Heart left ventricle (tissue), 16 donors: ENCODE measurements around the gene ABTB2. TPM values are rescaled to one million over a fixed set of nuclear protein-coding genes. Genes with fewer than 3 reads are reported as not detected.

Source experiments
- ATAC-seq, 4 donors: fragments of 200-7000 bp; cut with Tn5 transposase; one replicate each; pipeline ENCODE4 v1.9.1; 2020 to 2022; ENCODE audit warnings: moderate library complexity in 4 of 4, mild to moderate bottlenecking in 3 of 4, moderate number of reproducible peaks in 1 of 4
- DNase-seq, 5 donors: peaks; one replicate each; pipeline ENCODE4 v3.0.0-alpha.2; 2020
- H3K27ac ChIP-seq, 12 donors: fragments of 200-600 bp; sonication (generic) in 4 of 12; one replicate each; pipeline versions ENCODE4 v1.5.0 to v1.8.0; 2016 to 2022; ENCODE audit warnings: mild to moderate bottlenecking in 2 of 12
- H3K27me3 ChIP-seq, 9 donors: fragments of 200-600 bp; sonication (generic) in 2 of 9; one replicate each; pipeline versions ENCODE4 v1.5.1 to v1.8.0; 2016 to 2022; ENCODE audit warnings: mild to moderate bottlenecking in 3 of 9
- H3K36me3 ChIP-seq, 9 donors: fragments of 200-600 bp; sonication (generic) in 2 of 9; one replicate each; pipeline versions ENCODE4 v1.5.0 to v1.8.0; 2018 to 2022; ENCODE audit warnings: mild to moderate bottlenecking in 2 of 9
- H3K4me1 ChIP-seq, 12 donors: fragments of 200-600 bp; sonication (generic) in 4 of 12; one replicate each; pipeline versions ENCODE4 v1.5.0 to v1.8.0; 2016 to 2022; ENCODE audit warnings: mild to moderate bottlenecking in 3 of 12
- H3K4me3 ChIP-seq, 12 donors: fragments of 200-600 bp; sonication (generic) in 4 of 12; one replicate each; pipeline versions ENCODE4 v1.5.0 to v1.8.0; 2017 to 2022; ENCODE audit warnings: mild to moderate bottlenecking in 9 of 12, moderate library complexity in 4 of 12
- H3K9me3 ChIP-seq, 12 donors: fragments of 200-600 bp; sonication (generic) in 4 of 12; one replicate each; pipeline versions ENCODE4 v1.5.0 to v1.8.0; 2016 to 2022; ENCODE audit warnings: mild to moderate bottlenecking in 1 of 12
- POLR2A ChIP-seq, 2 donors: fragments of 450-650 bp; IDR thresholded peaks; one replicate each; pipeline ENCODE4 v1.6.1; 2017; ENCODE audit warnings: antibody characterized with exemption in 2 of 2, mild to moderate bottlenecking in 2 of 2, moderate library complexity in 2 of 2
- WGBS, 4 donors: extraction: QIAGEN DNeasy Blood & Tissue Kit in 2 of 4; methylation state at CpG; one replicate each; pipeline versions ENCODE4 v1.1.5 to v1.1.7; 2013 to 2018; 5-methylcytosine and 5-hydroxymethylcytosine counted together
- intact Hi-C, 10 donors: fragments of 100-400 bp; cut with DNase I; formaldehyde crosslinking; loops; one replicate each; pipeline versions ENCODE4 v1.11.1 to v1.14.2; 2022
- polyA plus RNA-seq, 2 donors: library from polyadenylated mRNA; stranded (reverse); fragments of 200-250 nt; gene quantifications; one replicate each; pipeline ENCODE4 v1.2.3, GENCODE V29; 2013
- total RNA-seq, 9 donors: library from RNA; depleted of rRNA in 2 of 9; stranded (reverse); fragments of >200 nt in 2 of 9; fragmentation: NEBNext Ultra II Directional in 3 of 9; extraction: Animal tissue kit (Norgen Biotek cat#: 25700) in 3 of 9; gene quantifications; one replicate each; pipeline versions ENCODE4 v1.1.0 to v1.2.4, GENCODE V29; 2016 to 2023
- TF ChIP-seq, protein P1 (sequence below), 12 donors: fragments of 200-600 bp; sonication (generic) in 4 of 12; IDR thresholded peaks; one replicate each; pipeline versions ENCODE4 v1.5.0 to v1.8.0; 2018 to 2022; ENCODE audit warnings: antibody characterized with exemption in 12 of 12, mild to moderate bottlenecking in 5 of 12
- donor health status: ischemic (EF 13 %, LVEDD 7.1; RV severe dilation, severe dysfunction).
- donor health status: healthy with polysubstance abuse.
- donor health status: DM: no; HTN: yes; CAD: no.
- donor health status: DM: no; HTN: no; CAD: no.
- donor health status: ischemic (EF 25% LVEDD 6.9; RV normal size, moderate dysfunction).
- donor health status: ischemic (EF 25% LVEDD 5.7; RV mildly dilated, moderate dysfunction).
- donor health status: healthy.
- donor health status: DM: yes; HTN: yes; CAD: no.
- donor health status: ischemic (EF 35%, LVEDD 5.7; RV mildly dilated, moderate dysfunction).
- donor health status: nonischemic (EF 11% LVEDD 7.7; RV severe dilation, severe dysfunction).
- donor health status: DM: yes; HTN: yes; CAD: no.
- donor health status: PGD.
- donor health status: ischemic (EF 29% LVEDD 5.4; RV normal size, mild dysfunction).
- donor health status: nonischemic (EF 23%, LVEDD 6.1; RV moderate dilation, normal function).

ABTB2 gene
- total and polyA plus RNA-seq, 11 donors = 3.3 to 27.1 (median 12.5) TPM

DNA sequence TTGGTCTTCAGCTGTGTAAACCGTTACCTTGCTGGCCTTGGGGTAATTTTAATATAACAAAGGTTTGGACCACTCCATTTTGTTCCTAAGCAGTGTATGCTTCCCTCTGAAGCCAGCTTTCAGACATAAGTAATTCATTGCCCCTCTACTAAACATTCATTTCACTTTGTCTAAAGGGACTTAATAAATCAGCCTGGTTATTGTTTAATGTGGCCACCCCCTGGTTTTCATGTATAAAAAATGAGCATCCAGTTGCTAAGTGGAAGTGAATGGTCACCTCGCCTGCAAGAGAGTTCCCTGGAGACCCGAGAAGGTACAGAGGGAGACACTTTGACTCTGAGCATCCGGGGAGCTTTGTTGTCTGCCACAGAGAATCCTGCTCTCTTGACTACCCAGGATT, 3.9 kb downstream of the ABTB2 start:
- no peak overlapping the region for H3K27ac ChIP-seq
- WGBS, 4 donors = 88 to 93% (median 91%) methylated on average over 4 of the region's 4 CpGs
- no peaks in the 10 kb centered on the region for H3K36me3 ChIP-seq
- ATAC-seq (no peak), DNase-seq (no peak)
- no peak overlapping the region for H3K4me3 ChIP-seq
- peaks cover 0 to 22% (median 6%) of the 10 kb centered on the region in 9 donors for H3K27me3 ChIP-seq
- no peaks in the 10 kb centered on the region for H3K9me3 ChIP-seq
- intact Hi-C loops = loop anchor here in 6 of 10 donors (10.0 kb wide), 4 partner anchors 89 to 499 kb away; no protein-coding TSS in a partner anchor
- peaks cover 2 to 55% (median 34%) of the 10 kb centered on the region in 12 donors for H3K4me1 ChIP-seq
- TF ChIP-seq, protein P1, sequence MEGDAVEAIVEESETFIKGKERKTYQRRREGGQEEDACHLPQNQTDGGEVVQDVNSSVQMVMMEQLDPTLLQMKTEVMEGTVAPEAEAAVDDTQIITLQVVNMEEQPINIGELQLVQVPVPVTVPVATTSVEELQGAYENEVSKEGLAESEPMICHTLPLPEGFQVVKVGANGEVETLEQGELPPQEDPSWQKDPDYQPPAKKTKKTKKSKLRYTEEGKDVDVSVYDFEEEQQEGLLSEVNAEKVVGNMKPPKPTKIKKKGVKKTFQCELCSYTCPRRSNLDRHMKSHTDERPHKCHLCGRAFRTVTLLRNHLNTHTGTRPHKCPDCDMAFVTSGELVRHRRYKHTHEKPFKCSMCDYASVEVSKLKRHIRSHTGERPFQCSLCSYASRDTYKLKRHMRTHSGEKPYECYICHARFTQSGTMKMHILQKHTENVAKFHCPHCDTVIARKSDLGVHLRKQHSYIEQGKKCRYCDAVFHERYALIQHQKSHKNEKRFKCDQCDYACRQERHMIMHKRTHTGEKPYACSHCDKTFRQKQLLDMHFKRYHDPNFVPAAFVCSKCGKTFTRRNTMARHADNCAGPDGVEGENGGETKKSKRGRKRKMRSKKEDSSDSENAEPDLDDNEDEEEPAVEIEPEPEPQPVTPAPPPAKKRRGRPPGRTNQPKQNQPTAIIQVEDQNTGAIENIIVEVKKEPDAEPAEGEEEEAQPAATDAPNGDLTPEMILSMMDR (IDR thresholded peaks at IDR 0.05) = no peak
- no peak for TF ChIP-seq POLR2A (IDR thresholded peaks at IDR 0.05)

DNA sequence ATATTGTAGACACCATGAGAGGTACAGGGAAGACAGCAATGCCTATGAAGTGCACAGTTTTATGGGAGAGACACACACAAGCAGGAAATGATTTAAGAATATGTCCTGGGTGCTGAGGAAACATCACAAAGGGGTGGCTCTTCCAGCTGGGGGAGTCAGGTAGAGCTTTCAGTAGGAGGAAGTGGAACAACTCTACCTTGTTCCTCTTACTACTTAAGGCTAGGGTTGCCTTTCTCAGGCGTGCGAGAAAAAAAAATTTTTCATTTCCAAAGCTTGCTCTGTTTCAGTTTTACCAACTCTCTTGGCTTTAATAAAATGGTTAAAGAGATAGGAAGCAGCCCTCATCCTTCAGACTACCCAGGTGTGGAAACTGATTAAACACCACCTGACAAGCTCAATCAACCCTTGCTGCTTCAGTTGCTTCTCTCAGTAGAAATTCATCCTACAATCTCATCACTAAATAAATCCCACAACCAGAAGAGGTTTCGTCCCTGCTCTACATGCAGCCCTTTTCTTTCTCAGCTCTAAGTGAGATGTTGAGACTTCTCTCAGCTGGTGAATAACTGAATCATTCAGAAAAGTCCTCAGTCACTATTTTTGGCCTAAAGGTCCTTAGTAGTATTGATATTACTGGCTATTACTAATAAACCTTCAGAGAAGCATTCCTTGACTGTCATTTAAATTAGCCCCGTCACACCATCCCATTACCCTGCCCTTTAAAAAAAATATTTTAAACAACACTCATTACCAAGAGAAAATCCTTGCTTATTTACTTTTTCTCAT, 5.9 kb downstream of the ABTB2 start:
- no peak for ATAC-seq

DNA sequence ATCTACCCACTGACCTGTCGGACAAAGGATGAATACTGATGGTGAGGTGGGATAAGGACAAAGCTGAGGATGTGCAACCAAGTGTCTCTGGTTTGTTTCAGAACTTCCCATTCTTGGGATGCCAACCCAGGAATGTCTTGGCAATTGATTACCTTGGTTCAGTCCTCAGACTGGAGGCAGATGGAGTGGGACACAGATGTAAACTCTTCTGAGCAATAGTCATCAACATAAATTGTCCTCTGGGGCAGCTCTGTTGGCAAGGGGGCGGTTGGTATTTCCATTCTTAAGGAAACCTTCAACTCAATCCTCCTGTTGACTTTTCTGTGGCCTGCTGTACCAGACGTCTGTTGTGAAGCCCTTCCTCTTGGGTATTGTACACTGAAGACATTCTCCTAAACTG, 6.8 kb downstream of the ABTB2 start:
- DNase-seq (no peak), ATAC-seq (no peak)
- no peak for TF ChIP-seq POLR2A (IDR thresholded peaks at IDR 0.05)
- TF ChIP-seq, protein P1 (IDR thresholded peaks at IDR 0.05) = no peak
- Histone ChIP-seq H3K27me3 (peaks cover 0 to 22% (median 5%) of the 10 kb centered on the region in 9 donors), H3K9me3 (no peaks in the 10 kb centered on the region), H3K36me3 (no peaks in the 10 kb centered on the region), H3K4me3 (no peak overlapping the region), H3K27ac (no peak overlapping the region), H3K4me1 (peaks cover 0 to 58% (median 35%) of the 10 kb centered on the region in 12 donors)
- WGBS, 4 donors = 79 to 86% (median 83%) methylated on average over 3 of the region's 3 CpGs
- intact Hi-C loops = loop anchor here in 6 of 10 donors (10.0 kb wide), 4 partner anchors 86 to 496 kb away; no protein-coding TSS in a partner anchor

More for the DNA sequence above, 5.9 kb downstream of the ABTB2 start:
- no peak for TF ChIP-seq POLR2A (IDR thresholded peaks at IDR 0.05)
- TF ChIP-seq, protein P1 (IDR thresholded peaks at IDR 0.05) = no peak
- peaks cover 4 to 58% (median 36%) of the 10 kb centered on the region in 12 donors for H3K4me1 ChIP-seq
- no peak overlapping the region for H3K4me3 ChIP-seq
- no peak overlapping the region for H3K27ac ChIP-seq
- intact Hi-C loops = loop anchor here in 6 of 10 donors (10.0 kb wide), 4 partner anchors 87 to 497 kb away; no protein-coding TSS in a partner anchor
- no peaks in the 10 kb centered on the region for H3K36me3 ChIP-seq
- DNase-seq = no peak
- H3K27me3 ChIP-seq = peaks cover 0 to 22% (median 6%) of the 10 kb centered on the region in 9 donors
- H3K9me3 ChIP-seq = no peaks in the 10 kb centered on the region
- 96 to 98% (median 97%) methylated on average over 4 of the region's 4 CpGs for WGBS, 4 donors

DNA sequence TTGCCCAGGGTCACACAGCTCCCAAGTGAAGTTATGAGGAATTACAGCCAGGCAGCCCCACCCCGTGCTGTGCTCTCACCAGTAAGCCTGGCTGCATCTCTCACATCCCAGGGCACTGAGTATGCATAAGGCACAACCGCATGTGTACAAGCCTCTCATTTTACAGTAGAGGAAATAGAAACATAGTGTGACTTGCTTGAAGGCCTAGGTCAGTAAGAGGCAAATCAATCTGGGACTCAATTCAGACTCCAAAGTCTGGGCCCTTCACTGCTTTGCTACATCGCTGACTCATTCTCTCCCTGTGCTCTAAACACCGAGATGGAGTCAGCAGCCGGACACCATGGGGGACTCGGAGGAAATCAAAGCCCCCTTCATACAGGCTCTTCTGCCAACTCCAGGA, 7.9 kb downstream of the ABTB2 start:
- H3K36me3 ChIP-seq = no peaks in the 10 kb centered on the region

More for the DNA sequence above, 7.9 kb downstream of the ABTB2 start:
- no peak for TF ChIP-seq POLR2A (IDR thresholded peaks at IDR 0.05)
- TF ChIP-seq, protein P1 (IDR thresholded peaks at IDR 0.05) = no peak
- H3K27me3 ChIP-seq = peaks cover 0 to 11% (median 0%) of the 10 kb centered on the region in 9 donors
- no peak for DNase-seq
- no peaks in the 10 kb centered on the region for H3K9me3 ChIP-seq
- no peak overlapping the region for H3K4me3 ChIP-seq
- no peak for ATAC-seq
- WGBS, 4 donors = 76 to 95% (median 82%) methylated on average over 5 to 6 of the region's 6 CpGs
- no peak overlapping the region for H3K27ac ChIP-seq
- peaks cover 0 to 61% (median 40%) of the 10 kb centered on the region in 12 donors for H3K4me1 ChIP-seq
- intact Hi-C loops = loop anchor here in 6 of 10 donors (10.0 kb wide), 4 partner anchors 85 to 495 kb away; no protein-coding TSS in a partner anchor
